Embryonic facial prominence (tissue), 1 donor: Measurements from ENCODE around the gene BRD3.

Source experiments
- DNase-seq: peaks from one replicate; pipeline ENCODE4 v3.0.0-alpha.2; 2016; ENCODE audit errors: extremely low spot score

Gene BRD3

DNA sequence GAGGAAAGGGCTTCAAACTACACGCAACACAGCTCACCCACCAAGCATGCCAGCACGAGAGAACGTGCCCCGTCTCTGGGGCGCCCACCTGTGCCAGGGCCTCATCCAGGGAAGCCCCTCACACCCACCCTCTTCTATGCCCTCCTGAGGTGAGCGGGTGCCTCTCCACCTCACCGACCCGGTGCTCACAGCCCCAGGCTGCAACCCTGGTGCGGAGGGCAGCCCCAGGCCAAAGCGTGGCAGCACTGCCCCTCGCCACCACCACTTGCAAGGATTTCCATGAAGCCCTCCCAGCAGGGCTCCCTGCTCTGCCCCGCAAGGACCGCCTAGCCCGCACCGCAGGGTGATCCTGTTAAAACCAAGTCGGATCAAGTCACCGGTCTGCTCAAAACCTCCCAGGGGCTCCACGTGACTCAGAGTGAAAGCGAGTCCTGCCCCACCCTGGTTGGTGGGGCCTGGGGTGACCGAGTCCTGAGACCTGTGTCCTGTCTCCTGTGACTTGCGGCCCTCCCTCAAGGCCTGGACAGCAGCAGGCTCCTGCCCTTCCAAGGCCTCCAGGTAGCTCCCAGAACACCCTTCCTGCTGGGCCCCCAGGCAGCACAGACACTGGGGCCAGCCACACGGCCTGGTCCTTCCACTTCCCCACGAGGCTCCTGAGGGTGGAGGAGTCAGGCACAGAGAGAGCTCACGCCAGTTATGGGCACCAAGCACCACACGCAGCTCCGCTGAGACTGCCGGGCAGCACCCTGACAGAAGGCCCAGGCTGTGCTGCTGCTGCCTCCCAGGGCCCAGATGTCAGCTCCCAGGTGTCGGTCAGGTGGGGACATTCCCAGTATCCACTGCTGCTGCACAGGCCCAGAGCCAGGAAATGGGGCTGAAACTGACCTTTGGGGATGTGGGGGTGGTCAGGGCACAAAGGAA lies 12.7 kb downstream of the BRD3 start:
- DNase-seq: no peak

DNA sequence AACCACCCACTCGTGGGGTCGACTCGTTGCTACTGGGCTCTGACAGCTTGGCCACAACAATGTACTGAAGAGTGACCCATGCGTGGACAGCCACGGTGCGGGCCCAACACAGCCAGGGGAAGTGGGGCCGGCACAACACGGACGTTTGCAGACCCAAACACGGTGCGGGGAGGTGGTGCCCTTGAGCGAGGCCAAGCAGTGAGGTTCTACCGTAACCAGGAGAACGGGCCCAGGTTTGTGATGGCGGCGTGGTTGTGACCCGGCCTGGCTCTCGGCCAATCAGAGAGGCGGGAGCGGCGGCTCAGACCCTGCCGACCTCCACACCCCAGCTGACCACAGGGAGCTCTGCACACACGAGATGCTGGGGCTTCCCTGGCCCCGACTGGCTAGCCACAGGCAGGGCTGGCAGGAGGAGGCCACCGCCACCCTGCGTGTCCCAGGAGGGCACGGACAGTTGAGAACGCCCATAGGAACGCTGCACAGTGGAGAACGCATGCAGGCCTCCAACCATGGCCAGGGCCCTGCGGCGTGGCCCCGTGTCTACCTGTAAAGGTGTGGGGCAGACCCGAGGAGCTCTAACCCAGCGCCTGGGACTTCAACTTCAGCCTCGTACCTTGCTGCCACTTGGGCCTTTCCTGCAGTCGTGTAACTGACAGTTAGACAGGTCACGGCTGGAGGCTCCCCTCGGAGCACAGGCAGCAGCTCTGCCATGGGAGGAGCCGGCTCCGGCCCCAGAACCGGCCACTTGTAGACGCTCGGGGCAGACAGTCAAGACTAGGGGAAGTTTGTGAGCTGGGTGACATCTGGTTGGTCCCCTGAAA lies 13.7 kb downstream of the BRD3 start:
- DNase-seq: no peak

- no peak for DNase-seq
These were observed 14.4 kb downstream of the BRD3 start for GRCh38 chr9:134053401-134053871.

DNA sequence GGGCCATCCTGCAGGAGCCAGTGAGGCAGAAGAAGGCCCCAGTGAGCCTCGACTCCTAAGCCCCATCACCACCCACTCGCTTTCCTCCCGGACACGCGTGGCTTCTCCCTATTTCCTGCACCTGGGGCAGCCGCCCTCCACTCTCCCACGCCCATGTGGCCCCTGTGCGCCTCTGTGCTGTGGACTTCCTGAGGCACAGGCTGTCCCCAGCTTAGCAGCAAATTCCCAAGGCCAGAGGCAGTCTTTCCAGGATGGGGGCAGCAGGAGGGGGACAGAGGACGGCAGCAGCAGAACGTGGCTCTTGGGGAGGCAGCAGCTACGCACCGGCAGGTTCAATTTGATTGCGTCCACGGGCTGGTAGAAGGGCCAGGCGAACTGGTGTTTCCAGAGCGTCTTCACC lies 14.9 kb downstream of the BRD3 start:
- DNase-seq: no peak

DNA sequence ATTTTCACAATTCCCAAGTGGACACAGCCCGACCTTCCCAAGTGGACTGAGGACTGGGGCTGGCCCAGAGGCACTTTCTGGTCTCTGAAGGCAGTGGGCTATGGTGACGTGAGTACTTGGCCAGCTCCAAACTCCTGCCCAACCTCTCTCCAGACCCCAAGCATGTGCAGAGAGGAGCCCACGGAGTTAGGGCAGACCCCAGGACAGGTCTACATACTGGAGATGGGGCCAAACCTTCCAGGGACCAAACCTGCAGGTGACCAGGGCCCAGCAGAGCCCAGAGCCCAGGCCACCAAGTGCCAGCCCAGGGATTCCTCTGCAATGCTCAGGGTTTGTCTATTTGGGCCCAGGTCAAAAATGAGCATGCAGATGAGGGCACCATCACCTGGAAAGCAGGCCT lies 15.3 kb downstream of the BRD3 start:
- no peak for DNase-seq

DNA sequence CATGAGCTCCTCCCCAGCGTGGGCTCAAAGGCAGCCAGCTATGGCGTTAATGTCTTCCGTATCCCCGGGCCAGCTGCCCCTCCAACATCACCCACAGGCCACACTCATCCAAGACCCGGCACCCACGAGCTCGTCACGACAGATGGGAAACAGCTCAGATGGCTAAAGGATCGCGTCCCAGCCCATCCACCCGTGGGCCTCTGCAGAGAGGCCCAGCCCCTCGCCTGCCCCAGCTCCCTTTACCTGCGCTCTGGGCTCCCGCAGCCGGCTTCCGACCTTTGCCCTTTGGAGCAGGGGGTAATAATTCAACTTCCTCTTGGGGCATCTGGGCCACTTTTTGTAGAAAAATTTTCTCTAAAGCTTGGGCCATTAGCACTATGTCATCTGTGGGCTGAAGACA lies 16.5 kb downstream of the BRD3 start:
- DNase-seq: no peak

- no peak for DNase-seq
These were observed 17.1 kb downstream of the BRD3 start for GRCh38 chr9:134050726-134051125.

- DNase-seq: no peak
These were observed 17.8 kb downstream of the BRD3 start for GRCh38 chr9:134049772-134050588.

DNA sequence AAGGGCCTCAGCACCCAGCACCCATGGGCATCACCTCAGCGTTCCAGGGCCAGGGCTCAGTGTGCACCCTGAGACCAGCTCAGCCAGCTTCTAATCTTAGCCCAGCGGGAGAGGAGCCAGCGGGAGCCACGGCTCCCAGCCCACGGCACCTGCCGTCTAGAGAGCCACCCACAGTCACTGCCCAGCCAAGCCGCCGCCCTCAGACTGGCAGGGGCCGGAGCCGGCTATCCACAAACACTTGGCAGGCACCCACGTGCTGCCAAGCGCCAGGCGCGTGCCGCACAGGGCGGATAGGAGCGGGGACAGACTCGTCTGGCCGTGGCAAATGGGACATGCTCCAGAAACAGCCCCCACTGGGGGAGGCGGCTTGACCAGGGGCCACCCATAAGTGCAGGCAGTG lies 18.6 kb downstream of the BRD3 start:
- no peak for DNase-seq

DNA sequence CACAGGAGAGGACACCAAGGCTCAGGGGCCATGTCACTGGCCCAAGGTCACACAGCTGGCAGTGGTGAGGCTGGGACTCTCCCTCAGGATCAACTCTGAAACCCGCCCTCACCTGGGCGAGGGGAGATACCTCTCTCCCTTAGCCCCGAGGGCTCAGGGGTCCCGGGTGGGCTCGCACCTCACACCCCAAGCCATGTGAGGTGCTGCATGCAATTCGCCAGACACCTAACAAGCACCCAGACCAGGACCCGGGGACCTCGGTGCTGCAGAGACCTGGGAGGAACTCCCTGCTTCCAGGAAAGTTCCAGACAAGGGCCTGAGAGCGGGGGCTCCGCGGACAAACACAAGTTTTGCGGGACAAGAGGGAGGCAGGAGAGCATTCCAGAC lies 19.3 kb downstream of the BRD3 start:
- DNase-seq: no peak

DNA sequence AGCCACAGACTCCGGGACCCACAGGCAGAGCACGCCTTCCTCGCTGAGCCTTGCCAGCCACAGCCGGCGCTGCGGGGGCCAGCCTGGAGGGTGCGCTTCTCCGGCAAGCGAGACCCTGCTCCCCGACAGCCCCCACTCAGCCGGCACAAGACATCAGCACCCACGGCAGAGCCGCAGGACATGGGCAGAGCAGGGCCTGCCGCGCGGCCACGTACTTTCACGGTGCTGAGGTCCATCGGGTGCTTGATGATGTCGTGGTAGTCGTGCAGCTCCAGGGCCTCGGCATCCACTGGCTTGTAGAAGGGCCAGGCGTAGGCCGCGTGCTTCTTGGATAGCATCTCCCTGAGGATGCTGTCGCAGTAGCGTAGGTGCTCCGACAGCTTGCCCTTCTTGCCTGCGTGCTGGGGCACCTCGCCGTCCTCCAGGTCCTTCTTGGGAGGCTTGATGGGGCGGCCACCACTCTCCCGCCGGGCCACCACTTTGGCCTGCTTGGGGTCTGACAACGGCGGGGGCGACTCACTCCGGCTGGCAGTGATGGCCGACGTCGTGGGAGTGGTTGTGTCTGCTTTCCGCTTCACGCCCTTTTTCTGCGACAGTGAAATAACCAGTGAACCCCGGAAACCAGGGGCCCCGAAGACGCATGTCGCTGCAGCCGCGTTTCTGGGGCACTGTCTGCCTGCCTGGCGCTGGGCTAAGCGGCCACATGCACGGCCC lies 19.8 kb downstream of the BRD3 start:
- no peak for DNase-seq

- DNase-seq: no peak
These were observed 20.7 kb downstream of the BRD3 start for GRCh38 chr9:134046894-134047681.

DNA sequence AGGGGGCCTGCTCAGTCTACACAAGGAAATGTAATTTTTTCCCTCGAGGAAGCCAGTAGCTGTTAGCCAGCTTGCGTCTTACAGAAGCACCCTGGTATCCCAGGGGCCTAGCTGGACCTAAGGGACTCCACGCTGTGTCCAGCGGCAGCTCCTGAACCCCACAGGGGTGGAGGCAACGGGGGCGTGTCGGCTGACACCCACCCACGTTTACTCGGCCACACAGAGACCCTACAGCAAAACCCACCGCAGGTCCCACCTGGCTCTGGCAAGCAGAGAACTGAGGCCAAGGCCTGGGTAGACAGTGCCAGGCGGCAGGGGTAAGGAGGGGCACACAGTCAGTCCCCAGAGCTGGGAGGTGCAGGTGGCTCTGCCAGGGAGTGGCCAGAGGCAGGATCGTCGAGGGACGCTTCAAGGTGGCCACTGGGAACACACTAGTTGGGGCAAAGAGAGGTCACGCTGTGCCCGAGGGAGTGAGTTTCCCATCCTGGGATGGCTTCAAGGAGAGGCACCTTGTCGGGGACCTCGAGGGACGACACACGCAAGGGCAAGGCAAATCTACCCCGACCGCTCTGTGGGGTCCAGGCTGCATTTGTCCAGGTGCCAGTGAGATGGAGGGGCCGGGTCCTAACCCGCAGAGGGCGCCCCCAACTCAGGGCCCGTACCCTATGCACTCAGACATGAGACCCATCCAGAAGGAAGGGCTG lies 21.8 kb downstream of the BRD3 start:
- no peak for DNase-seq

DNA sequence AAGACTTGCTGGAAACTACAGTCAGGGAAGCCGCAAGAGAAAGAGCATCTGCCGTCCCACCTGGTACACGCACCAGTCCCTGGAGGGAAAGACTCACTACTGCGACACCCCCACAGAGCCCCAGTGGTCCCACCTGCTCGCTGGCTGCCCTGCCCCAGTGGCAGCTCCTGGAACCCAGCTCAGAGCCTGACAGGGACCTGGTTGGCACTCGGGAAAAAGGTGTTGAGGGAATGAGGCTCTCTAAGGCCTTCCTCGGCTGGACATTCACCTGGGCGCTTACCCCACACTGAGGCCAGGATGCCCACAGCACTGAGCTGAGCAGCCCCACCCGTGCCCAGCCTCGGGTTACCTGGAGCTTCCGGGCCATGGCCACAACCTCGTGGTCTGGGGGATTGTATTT lies 22.9 kb downstream of the BRD3 start:
- DNase-seq: no peak

DNA sequence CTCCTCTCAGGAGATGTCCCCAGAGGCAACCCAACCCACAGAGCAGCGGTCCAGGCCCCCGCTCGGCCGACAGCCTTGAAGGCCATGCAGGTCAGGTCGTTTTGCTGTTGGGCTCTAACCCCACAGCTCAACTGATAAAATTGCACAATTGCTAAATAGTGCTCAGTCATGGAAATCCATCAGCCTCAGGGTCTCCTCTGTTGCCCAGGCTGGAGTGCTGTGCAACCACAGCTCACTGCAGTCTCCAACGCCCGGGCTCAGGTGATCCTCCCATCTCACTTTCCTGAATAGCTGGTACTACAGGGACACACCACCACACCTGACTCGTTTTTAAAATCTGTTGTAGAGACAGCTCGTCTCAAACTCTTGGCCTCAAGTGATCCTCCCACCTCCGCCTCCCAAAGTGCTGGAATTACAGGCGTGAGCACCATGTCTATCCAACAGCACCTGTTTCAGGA lies 24.3 kb downstream of the BRD3 start:
- no peak for DNase-seq

GRCh38 chr9:134041649-134041962 lies 26.2 kb downstream of the BRD3 start:
- DNase-seq: no peak

DNA sequence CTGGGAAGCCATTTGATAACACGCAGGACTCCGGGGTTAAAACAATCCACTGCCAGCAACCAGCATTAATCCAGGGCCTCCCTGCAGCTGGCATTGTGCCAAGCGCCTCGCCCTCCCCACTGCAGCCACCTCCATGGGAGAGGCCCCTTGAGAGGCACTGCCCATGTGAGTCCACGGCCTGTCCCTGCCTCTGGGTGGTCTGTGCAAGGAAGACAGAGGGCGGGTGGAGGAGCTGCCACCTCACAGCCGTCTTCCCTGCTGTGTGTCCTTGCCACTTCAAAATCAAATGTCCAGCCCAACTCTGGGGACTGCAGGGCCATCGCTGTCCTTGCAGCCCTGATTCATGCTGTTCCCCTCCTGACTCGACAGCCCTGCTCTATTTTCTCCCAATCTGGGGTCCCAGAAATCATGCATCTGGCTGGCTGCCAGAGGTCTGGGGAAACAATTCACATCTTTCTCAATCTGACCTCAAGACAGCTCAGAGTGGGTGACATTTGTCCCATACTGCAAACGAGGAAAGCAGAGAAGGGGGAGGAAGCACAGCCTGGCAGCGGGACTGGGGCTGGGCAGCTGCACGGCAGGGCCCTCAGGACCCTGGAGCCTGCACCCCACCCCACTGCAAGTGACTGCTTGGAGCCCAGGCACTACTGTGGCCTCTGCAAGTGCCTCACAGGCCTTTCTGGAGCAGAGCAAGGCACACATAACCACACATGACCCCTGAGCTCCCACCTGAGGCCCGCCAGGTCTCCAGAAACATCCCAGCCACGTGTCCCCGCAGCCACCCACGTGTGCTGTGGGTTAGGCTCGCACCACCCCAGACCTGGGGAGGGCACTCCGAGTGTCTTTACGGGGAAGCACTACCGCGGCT lies 26.8 kb downstream of the BRD3 start:
- DNase-seq: no peak

- DNase-seq: no peak
These were observed 27.7 kb downstream of the BRD3 start for GRCh38 chr9:134040176-134040565.
